Heart right ventricle (tissue), 16 donors: ENCODE data around the gene CBLL1. TPM values are rescaled to one million over a fixed set of nuclear protein-coding genes. Genes with fewer than 3 reads are reported as not detected.

Experiments used
- ATAC-seq, 8 donors: fragments of 200-7000 bp; cut with Tn5 transposase; one replicate each; pipeline ENCODE4 v1.9.1; 2020; ENCODE audit warnings: mild to moderate bottlenecking in 8 of 8, moderate library complexity in 8 of 8, moderate number of reproducible peaks in 1 of 8
- DNase-seq, 2 donors: peaks; one replicate each; pipeline ENCODE4 v3.0.0-alpha.2; 2020
- H3K27ac ChIP-seq, 10 donors: fragments of 200-600 bp; sonication (generic) in 2 of 10; one replicate each; pipeline versions ENCODE4 v1.5.0 to v1.8.0; 2020 to 2022; ENCODE audit warnings: mild to moderate bottlenecking in 3 of 10
- H3K27me3 ChIP-seq, 7 donors: fragments of 200-600 bp; one replicate each; pipeline ENCODE4 v1.8.0; 2021 to 2022; ENCODE audit warnings: mild to moderate bottlenecking in 2 of 7
- H3K36me3 ChIP-seq, 9 donors: fragments of 200-600 bp; sonication (generic) in 1 of 9; one replicate each; pipeline versions ENCODE4 v1.5.0 to v1.8.0; 2020 to 2022; ENCODE audit warnings: mild to moderate bottlenecking in 2 of 9
- H3K4me1 ChIP-seq, 9 donors: fragments of 200-600 bp; sonication (generic) in 1 of 9; one replicate each; pipeline versions ENCODE4 v1.5.0 to v1.8.0; 2020 to 2022; ENCODE audit warnings: mild to moderate bottlenecking in 4 of 9
- H3K4me3 ChIP-seq, 10 donors: fragments of 200-600 bp; sonication (generic) in 2 of 10; one replicate each; pipeline versions ENCODE4 v1.5.0 to v1.8.0; 2020 to 2022; ENCODE audit warnings: mild to moderate bottlenecking in 7 of 10, moderate library complexity in 2 of 10
- H3K9me3 ChIP-seq, 11 donors: fragments of 200-600 bp in 10 of 11; sonication (generic) in 2 of 11; one replicate each; pipeline versions ENCODE4 v1.5.0 to v1.8.0; 2013 to 2022; ENCODE audit warnings: mild to moderate bottlenecking in 2 of 11, control low read depth in 1 of 11, moderate library complexity in 1 of 11
- CTCF ChIP-seq, 9 donors: fragments of 200-600 bp; sonication (generic) in 2 of 9; IDR thresholded peaks; one replicate each; pipeline versions ENCODE4 v1.5.0 to v1.8.0; 2021 to 2022; ENCODE audit warnings: antibody characterized with exemption in 9 of 9, mild to moderate bottlenecking in 5 of 9, moderate library complexity in 1 of 9
- WGBS, 2 donors: extraction: QIAGEN DNeasy Blood & Tissue Kit; methylation state at CpG; one replicate each; pipeline ENCODE4 v1.1.7; 2013; ENCODE audit warnings: inconsistent platforms in 1 of 2; 5-methylcytosine and 5-hydroxymethylcytosine counted together
- intact Hi-C, 10 donors: fragments of 100-400 bp; cut with DNase I; formaldehyde crosslinking; loops; one replicate each; pipeline versions ENCODE4 v1.11.1 to v1.14.2; 2022
- polyA plus RNA-seq, 2 donors: library from polyadenylated mRNA; stranded (reverse); fragments of 200-250 nt; gene quantifications; one replicate each; pipeline ENCODE4 v1.2.3, GENCODE V29; 2013
- total RNA-seq, 10 donors: library from RNA; stranded (reverse); fragmentation: NEBNext Ultra II Directional in 3 of 10; extraction: Animal tissue kit (Norgen Biotek cat#: 25700) in 3 of 10; gene quantifications; one replicate each; pipeline versions ENCODE4 v1.2.1 to v1.2.4, GENCODE V29; 2021 to 2023
- donor health status: Arrhythmogenic right ventricular cardiomyopathy.
- donor health status: ischemic (EF 13 %, LVEDD 7.1; RV severe dilation, severe dysfunction).
- donor health status: healthy with polysubstance abuse.
- donor health status: DM: no; HTN: yes; CAD: no.
- donor health status: DM: no; HTN: no; CAD: no.
- donor health status: ischemic (EF 25% LVEDD 6.9; RV normal size, moderate dysfunction).
- donor health status: ischemic (EF 25% LVEDD 5.7; RV mildly dilated, moderate dysfunction).
- donor health status: healthy.
- donor health status: DM: yes; HTN: yes; CAD: no.
- donor health status: Ischemic cardiomyopathy.
- donor health status: ischemic (EF 35%, LVEDD 5.7; RV mildly dilated, moderate dysfunction).
- donor health status: nonischemic (EF 11% LVEDD 7.7; RV severe dilation, severe dysfunction).
- donor health status: DM: yes; HTN: yes; CAD: no.
- donor health status: PGD.
- donor health status: ischemic (EF 29% LVEDD 5.4; RV normal size, mild dysfunction).
- donor health status: nonischemic (EF 23%, LVEDD 6.1; RV moderate dilation, normal function).

The CBLL1 gene
- total and polyA plus RNA-seq, 12 donors, result 4.6 to 31.3 (median 22.3) TPM

GRCh38 chr7:107723255-107723654 lies 20.7 kb upstream of the CBLL1 start:
- Histone ChIP-seq H3K27ac (no peak overlapping the region), H3K4me1 (no peaks in the 10 kb centered on the region), H3K4me3 (no peak overlapping the region), H3K9me3 (no peaks in the 10 kb centered on the region), H3K27me3 (peaks cover 0 to 6% (median 0%) of the 10 kb centered on the region in 7 donors), H3K36me3 (no peaks in the 10 kb centered on the region)
- no peak for DNase-seq
- WGBS, 2 donors, result 93 to 98% methylated on average over 2 of the region's 2 CpGs
- no peak for ATAC-seq
- no peak for TF ChIP-seq CTCF (IDR thresholded peaks at IDR 0.05)
- intact Hi-C loops, result loop anchor here in 7 of 10 donors (5.0 to 10.0 kb wide), 7 partner anchors 108 to 528 kb away; partner anchors contain the start of gene BCAP29 (in 1 of the 7)

DNA sequence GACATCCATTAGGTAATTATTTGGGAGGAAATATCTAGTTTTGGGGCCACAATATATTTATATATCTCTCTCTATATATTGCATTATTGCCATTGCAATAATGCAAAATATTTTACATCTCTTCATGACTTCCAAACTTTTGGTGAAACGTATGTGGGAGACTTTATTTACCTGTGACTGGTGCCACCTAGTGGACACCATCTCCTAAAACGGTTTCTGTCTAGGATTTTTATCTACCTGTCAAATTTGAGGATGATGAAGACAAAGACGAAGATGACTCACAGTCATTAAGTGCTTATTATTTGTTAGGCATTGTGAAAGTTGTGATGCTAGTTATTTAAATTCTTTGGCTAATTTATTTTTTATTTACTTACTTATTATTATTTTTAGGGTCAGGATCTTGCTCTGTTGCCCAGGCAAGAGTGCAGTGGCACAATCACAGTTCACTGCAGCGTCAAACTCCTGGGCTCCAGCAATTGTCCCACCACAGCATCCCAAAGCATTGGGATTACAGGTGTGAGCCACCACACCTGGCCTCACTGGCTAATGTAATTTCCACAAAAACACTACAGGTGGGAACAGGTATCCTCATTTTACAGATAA lies 18.7 kb upstream of the CBLL1 start:
- peak; percentile 57 to 83 (median 74) for TF ChIP-seq CTCF (IDR thresholded peaks at IDR 0.05)
- DNase-seq (peak in 1 of 2 donors; percentile 42), ATAC-seq (no peak)
- H3K4me3 ChIP-seq, result no peak overlapping the region
- H3K9me3 ChIP-seq, result no peaks in the 10 kb centered on the region
- intact Hi-C loops, result loop anchor here in 9 of 10 donors (1.0 to 10.0 kb wide), 10 partner anchors 110 to 530 kb away; no protein-coding TSS in a partner anchor
- H3K27me3 ChIP-seq, result peaks cover 0 to 9% (median 0%) of the 10 kb centered on the region in 7 donors
- WGBS, 2 donors, result 23 to 24% methylated on average over 4 of the region's 4 CpGs
- H3K36me3 ChIP-seq, result no peaks in the 10 kb centered on the region
- no peak overlapping the region for H3K27ac ChIP-seq
- H3K4me1 ChIP-seq, result no peaks in the 10 kb centered on the region

DNA sequence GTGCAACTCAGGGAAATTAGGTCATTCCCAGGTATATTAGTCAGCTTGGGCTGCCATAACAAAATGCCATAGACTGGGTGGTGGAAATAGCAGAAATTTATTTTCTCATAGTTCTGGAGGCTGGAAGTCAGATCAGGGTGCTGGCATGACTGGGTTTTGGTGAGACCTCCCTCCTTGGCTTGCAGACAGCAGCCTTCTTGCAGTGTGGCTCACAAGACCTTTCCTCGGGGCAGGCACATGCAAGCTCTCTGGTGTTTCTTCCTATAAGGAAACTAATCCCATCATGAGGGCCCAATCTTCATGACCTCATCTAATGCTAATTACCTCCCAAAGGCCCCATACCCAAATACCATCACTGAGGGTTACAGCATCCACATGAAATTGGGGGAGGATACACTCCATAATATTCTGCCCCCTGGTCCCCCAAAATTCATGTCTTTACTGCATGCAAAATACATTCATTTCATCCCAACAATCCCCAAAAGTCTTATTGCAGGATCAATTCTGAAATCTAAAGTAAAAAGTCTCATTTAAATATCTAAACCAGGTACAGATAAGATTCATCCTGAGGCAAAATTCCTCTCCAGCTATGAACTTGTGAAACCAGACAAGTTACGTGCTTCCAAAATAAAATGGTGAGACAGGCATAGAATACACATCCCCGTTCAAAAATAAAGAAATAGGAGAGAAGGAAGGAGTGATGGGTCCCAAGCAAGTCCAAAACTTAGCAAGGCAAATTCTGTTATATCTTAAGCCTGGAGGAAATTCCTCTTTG lies 17.4 kb upstream of the CBLL1 start:
- no peak for ATAC-seq
- Histone ChIP-seq H3K4me3 (no peak overlapping the region), H3K36me3 (no peaks in the 10 kb centered on the region), H3K27ac (no peak overlapping the region), H3K9me3 (no peaks in the 10 kb centered on the region), H3K27me3 (peaks cover 0 to 9% (median 0%) of the 10 kb centered on the region in 7 donors), H3K4me1 (no peaks in the 10 kb centered on the region)
- intact Hi-C loops, result loop anchor here in 8 of 10 donors (2.0 to 10.0 kb wide), 8 partner anchors 112 to 532 kb away; no protein-coding TSS in a partner anchor
- no peak for DNase-seq
- TF ChIP-seq CTCF (IDR thresholded peaks at IDR 0.05), result no peak
- WGBS, 2 donors, result 80 to 87% methylated on average over 3 of the region's 3 CpGs

DNA sequence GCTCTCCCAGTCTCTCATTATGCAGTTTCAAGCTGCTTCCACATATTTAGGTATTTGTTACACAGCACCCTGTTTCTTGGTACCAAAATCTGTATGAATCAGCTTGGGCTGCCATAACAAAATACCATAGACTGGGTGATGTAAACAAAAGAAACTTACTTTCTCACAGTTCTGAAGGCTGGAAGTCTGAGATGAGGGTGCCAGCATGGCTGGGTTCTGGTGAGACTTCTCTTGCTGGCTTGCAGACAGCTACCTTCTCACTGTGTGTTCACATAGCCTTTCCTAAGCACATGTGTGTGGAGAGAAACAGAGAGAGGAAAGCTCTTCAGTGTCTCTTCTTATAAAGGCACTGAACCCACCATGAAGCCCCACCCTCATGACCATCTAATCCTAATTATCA lies 15.7 kb upstream of the CBLL1 start:
- intact Hi-C loops, result loop anchor here in 8 of 10 donors (5.0 to 10.0 kb wide), 7 partner anchors 113 to 533 kb away; no protein-coding TSS in a partner anchor
- no peak overlapping the region for H3K4me3 ChIP-seq
- ATAC-seq (no peak), DNase-seq (no peak)
- no peaks in the 10 kb centered on the region for H3K9me3 ChIP-seq
- TF ChIP-seq CTCF (IDR thresholded peaks at IDR 0.05), result no peak
- no peaks in the 10 kb centered on the region for H3K4me1 ChIP-seq
- H3K36me3 ChIP-seq, result no peaks in the 10 kb centered on the region
- peaks cover 0 to 9% (median 0%) of the 10 kb centered on the region in 7 donors for H3K27me3 ChIP-seq
- H3K27ac ChIP-seq, result no peak overlapping the region
